GM18520 (cell line): Measurements from ENCODE around the gene ITGAV.

ENCODE experiments used
- ATAC-seq: cut with Tn5 transposase; IDR thresholded peaks from one replicate; pipeline ENCODE4 v1.9.1; 2021; ENCODE audit not compliant: unreplicated experiment

ITGAV gene

DNA sequence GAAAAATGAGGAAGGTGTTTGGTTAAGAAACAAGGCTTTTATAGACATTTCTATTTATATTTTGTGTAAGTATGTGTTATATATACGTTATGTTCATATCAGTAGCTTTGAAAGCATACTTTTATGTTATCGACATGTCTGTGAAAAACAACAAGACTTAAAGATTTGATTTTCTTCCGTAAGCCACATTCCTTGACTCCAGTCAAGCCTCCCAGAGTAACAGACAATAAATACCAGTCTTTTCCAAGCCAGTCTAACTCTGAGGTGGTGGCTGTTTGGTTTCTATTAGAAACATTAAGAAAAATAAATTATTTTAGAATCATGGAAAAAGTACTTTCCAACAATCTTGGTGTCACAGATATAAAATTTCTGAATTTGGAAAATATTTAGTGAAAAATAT lies 16.3 kb upstream of the ITGAV start:
- no peak for ATAC-seq

GRCh38 chr2:186575302-186575701 lies 14.6 kb upstream of the ITGAV start:
- no peak for ATAC-seq

DNA sequence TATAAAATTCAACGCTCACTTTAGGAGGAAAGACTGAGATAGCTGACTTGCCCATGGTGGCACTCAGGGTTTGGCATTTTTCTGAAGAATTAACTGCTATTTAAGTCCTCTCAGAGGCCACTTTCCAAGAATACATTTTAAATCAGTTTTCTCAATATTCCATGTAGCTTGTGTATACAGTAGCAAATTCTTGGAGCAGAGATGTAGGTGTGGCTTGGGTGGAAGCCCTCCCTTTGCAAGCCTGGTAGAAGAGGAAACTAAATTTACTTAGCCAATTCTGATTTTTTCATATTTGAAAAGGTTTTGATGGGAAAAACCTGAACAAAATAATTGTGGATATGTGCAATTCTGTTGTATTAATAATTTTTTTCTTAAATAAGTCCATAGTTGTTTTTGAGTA lies 14.0 kb upstream of the ITGAV start:
- ATAC-seq = no peak

DNA sequence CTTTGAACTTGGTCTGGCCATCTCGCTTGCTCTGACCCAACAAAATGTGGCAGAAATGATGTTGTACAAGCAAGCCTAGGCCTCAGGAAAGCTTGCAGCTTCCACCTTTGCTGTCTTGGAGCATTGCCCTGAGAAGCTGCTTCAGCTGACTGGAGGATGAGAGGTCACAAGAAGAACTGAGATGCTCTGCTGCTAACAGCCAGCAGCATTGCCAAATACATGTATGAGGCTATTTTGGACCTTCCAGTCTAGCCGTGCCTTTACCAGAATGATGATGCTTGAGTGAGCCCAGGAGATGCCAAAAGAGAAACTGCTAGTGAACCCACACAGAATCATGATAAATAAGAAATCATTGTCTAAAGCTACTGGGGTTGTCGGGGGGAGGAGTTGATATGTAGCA lies 13.2 kb upstream of the ITGAV start:
- ATAC-seq = no peak

GRCh38 chr2:186582698-186583097 lies 7.2 kb upstream of the ITGAV start:
- no peak for ATAC-seq

GRCh38 chr2:186584053-186584452 lies 5.8 kb upstream of the ITGAV start:
- ATAC-seq = no peak

DNA sequence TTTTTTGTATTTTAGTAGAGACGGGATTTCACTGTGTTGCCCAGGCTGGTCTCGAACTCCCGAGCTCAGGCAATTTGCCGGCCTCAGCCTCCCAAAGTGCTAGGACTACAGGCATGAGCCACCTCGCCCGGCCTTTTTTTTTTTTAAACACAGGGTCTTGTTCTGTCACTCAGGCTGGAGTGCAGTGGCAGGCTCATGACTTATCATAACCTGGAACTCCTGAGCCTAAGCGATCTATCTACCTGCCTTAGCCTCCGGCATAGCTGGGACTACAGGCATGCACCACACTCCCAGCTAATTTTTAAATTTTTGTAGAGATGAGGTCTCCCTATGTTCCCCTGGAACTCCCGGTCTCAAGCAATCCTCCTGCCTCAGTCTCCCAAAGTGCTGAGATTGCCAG lies 1.4 kb upstream of the ITGAV start:
- ATAC-seq = no peak

DNA sequence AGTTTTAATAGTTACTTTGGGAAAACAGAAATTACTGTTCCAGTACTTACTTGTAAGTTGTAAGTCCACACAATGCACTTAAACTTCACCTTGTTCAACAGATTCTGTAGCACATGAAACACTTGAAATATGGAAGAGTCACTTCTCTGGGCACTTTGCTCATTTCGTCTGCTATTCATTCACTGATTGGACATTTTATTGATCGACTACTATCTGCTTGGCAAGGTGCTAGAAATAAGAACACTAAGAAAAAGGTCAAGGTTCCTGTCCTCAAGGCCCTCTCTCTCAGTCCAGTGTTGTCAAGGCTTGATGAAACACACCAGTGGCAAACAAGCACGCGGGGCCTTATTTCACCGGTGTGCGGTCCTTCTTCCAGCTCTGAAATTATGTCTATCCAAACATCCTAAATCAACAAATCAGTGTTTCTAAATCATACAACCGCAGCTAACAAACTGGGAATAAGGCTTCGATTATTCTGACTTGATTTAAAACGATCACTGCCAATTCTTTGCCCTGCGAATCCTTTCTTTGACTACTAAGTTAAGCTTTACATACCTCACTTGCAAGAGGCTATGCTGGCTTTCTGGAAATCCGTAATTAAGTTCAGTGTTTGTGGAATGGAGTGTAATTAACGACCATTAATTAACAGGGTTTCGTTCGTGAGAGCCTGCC lies 780 bp upstream of the ITGAV start:
- no peak for ATAC-seq

DNA sequence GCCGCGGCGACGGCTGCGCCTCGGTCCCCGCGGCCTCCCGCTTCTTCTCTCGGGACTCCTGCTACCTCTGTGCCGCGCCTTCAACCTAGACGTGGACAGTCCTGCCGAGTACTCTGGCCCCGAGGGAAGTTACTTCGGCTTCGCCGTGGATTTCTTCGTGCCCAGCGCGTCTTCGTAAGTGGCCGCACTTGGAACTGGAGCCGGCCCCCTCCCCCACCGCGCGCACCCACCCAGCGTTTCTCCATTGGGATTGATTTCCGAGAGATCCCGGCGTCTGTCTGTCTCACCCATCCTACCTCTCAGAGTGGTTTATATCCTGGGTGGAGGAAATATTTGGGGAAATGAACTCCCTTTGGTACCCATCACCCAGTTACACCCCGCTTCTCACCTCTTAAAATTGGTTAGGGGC lies 498 bp downstream of the ITGAV start:
- ATAC-seq = no peak

DNA sequence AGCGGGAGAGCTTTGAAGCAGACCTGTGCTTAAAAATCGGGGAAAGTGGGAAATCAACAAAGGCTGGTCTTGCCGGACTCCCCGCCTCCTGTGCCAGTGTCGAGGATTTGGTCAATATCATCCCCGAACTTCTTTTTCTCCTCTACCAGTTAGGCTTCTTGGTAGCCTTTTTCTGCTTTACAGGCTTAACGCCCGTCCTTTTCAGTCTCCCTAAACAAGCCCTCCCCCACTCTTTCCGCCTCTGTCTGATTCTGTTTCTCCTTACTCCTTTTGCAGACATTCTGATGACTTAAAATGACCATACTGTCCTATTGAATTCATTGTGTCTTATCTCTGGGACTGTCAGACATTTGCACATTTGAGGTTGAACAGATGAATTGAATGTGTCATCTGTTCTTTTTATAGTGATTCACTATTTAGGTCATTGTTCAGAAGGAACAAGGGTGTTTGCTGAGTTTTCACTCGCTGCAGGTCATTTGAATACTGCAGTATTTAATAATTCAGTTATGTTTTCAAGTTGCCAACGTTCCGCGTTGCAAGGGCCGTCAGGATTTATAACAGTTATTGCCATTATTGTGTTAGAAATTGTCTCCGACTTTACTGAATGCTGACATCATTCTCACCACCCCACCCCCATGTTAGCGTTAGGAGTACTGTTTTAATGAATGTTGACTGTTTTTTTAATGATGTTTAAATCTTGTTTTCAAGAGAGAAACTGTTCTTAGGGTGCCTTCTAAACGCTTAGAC lies 1.1 kb downstream of the ITGAV start:
- peak; percentile 26 for ATAC-seq

GRCh38 chr2:186591506-186591890 lies 1.6 kb downstream of the ITGAV start:
- no peak for ATAC-seq

DNA sequence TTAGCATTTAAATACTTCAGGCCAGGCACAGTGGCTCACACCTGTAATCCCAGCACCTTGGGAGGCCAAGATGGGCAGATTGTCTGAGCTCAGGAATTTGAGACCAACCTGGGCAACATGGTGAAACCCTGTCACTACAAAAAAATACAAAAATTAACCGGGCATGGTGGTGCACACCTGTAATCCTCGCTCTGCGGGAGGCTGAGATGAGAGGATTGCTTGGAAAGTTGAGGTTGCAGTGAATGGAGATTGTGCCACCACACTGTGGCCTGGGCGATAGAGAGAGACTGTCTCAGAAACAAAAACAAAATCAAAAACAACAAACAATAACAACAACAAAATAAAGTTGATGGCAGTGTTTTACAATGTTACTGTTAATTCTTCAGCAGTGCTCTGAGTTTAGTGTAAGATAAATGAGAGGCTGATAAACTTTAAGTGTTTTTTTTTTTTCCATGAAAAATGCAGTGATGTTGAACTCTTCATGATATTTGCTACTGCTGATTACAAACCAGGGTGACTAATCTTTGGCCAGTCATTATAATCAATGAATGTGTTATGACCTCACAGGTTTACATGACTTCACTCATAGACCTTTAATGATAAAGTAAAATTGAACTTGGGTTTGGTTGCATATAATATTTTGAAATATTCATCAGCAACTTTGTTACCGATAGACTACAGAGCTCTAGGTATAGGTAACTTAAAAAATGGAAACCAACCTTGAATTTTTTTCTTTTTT lies 2.5 kb downstream of the ITGAV start:
- no peak for ATAC-seq

DNA sequence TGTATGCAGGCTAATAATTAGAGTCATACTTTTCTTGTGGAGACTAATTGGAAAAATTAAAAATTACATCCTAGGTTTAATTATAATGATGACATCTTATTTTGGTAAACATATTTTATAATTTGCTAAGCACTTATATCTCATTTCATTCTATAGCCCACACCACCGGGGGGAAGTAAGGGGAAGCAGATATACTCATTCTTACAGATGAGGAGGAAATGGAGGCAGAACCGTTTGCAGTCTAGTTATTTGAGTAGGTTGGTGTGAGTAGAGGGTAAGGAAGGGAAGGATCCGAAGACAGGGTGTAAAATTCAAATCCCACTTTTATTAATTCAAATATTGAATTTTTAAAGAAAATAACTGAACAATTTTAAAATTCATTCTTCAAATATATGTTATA lies 3.7 kb downstream of the ITGAV start:
- no peak for ATAC-seq

DNA sequence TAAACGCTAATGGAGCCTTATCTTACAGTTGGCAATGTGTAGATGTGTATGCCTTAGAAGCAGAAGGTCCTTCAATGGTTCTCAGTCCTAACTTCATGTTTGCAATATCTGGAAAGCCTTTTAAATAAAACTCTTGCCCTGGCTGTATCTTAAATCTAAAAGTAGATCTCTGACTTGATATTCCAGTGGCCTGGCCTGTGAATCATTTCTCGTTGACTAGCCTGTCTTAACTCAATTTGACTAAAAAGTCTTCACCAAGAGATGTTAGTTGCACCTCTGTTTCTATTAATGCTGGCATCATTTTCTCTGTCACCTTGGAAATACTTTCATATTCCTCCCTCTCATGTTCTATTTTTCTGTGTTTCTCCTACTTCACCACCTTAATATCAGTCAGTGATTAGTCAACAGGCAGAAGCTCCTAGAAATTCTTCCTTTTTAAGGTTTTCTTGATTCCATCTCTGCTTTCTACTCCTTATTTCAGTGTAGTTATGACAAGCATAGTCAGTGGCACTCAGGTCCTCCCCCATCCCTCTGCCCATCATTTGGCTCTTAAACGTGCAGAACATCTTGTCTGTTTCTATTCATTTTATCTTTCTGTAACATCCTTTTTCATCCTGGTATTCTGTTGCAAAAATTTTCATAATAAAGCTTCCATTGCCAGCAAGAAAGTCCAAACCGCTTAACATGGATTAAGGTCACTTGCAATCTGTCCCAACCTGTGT lies 4.3 kb downstream of the ITGAV start:
- no peak for ATAC-seq

- no peak for ATAC-seq
Measured at GRCh38 chr2:186595219-186595618, 5.4 kb downstream of the ITGAV start.

DNA sequence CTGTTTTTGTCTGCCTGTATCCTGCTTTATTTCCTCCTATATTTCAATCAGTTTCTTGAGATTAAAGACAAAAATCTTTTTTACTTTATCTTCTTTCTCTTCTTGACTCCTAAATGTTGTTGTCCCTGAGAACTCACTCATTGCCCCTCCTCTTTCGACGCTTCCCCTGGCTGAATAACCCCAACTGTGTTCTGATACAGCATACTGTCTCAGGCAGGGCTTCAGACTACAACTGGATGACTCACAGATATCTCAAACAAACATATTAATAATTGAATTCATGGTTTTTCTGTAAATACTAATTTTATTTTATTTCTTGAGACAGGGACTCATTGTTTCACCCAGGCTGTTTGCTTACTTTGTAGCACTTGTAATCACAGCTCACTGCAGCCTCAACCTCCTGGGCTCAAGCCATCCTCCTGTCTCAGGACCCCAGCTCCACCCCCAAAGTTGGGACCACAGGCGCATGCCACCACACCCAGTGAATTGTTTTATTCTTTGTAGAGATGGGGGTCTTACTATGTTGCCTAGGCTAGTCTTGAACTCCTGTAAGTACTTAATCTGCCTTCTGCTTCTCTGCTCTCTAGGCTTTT lies 9.4 kb downstream of the ITGAV start:
- no peak for ATAC-seq

DNA sequence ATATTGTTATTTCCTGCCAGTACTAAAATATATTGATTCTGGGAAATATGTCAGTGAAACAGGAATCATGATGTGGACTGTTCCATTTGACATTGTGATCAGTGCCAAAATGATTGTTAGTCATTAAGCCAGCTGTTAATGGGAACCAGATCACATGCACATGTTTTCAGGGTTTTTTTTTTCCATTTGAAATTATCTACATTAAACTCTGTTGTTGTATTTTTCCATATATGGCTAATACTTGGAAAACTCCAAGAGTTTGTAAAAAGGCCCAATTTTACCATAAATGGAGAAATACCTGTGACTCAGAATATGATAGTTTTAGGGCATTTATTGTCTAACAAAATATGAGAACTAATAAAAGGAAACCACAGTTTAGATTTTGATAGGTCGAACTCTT lies 13.4 kb downstream of the ITGAV start:
- no peak for ATAC-seq

- no peak for ATAC-seq
Measured at GRCh38 chr2:186605041-186605440, 15.2 kb downstream of the ITGAV start.

DNA sequence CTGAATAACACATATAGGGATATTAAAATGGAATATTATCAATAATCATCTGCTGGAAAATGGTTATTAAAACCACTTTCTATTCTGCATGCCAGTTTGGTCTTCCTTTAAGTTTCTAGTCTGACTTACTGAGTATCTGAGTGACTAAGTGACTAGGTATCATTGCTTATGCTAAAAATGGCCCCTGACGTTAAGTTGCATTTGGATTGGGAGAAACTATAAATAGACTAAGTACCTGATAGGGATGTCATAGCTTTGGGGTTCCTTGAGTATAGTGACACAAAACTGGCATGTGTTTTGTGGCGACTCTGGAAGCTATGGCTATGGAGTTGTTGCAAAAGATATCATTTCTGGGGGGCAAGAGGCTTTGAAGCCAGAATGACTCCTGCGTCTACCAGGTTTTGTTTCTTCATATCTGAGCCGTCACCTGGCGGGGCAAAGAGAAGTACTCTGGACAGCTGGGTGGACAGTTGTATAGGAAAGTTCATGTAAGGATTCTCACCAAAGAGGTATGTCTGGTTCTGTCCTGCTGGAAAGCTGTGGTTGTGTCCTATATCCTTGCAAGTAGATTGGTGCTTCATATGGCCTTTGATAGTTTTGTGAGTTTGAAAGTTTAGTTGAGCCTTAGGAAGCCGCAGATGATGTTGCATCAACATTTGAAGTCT lies 17.9 kb downstream of the ITGAV start:
- ATAC-seq = no peak

- no peak for ATAC-seq
Measured at GRCh38 chr2:186610785-186611184, 20.9 kb downstream of the ITGAV start.

DNA sequence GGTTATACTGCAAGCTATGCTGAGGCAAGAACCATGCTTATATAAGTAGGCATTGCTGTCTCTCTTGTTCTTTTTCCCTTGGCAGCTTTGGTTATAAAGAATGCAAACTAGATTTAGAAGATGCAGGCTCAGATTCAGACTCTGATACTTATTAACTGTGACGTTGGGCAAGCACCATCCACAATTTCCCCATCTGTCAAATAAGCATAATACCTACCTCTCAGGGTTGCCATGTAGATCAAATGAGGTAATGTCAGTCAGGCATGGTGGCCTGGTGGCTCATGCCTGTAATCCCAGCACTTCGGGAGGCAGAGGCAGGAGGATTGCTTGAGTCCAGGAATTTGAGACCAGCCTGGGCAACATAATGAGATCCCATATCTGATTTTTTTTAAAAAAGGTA lies 21.7 kb downstream of the ITGAV start:
- no peak for ATAC-seq
